Astrocyte of the spinal cord (primary cell): ENCODE measurements around the gene TMEM30A.

Experiments used
- DNase-seq: peaks from one replicate; pipeline ENCODE4 v3.0.0; 2011; ENCODE audit warnings: low read depth, low spot score
- H3K4me3 ChIP-seq: 2 replicates; pipeline ENCODE4 v1.5.1; 2011; ENCODE audit warnings: low read depth, mild to moderate bottlenecking, low read length, moderate library complexity
- in situ Hi-C: cut with HindIII; loops from 2 replicates; pipeline ENCODE4 v1.10.0; 2017; ENCODE audit warnings: low sequenced_read_pairs
- TF ChIP-seq, protein P1 (sequence below): IDR thresholded peaks from 2 replicates; pipeline ENCODE4 v1.5.1; 2012; ENCODE audit warnings: low read depth, mild to moderate bottlenecking, low read length, inconsistent platforms

TMEM30A gene

GRCh38 chr6:75204217-75204958, 80.2 kb downstream of the TMEM30A start:
- peak; percentile 95 for DNase-seq
- H3K4me3 ChIP-seq: peak overlapping the region; percentile 90
- in situ Hi-C loops: no loop called here
- TF ChIP-seq, protein P1, sequence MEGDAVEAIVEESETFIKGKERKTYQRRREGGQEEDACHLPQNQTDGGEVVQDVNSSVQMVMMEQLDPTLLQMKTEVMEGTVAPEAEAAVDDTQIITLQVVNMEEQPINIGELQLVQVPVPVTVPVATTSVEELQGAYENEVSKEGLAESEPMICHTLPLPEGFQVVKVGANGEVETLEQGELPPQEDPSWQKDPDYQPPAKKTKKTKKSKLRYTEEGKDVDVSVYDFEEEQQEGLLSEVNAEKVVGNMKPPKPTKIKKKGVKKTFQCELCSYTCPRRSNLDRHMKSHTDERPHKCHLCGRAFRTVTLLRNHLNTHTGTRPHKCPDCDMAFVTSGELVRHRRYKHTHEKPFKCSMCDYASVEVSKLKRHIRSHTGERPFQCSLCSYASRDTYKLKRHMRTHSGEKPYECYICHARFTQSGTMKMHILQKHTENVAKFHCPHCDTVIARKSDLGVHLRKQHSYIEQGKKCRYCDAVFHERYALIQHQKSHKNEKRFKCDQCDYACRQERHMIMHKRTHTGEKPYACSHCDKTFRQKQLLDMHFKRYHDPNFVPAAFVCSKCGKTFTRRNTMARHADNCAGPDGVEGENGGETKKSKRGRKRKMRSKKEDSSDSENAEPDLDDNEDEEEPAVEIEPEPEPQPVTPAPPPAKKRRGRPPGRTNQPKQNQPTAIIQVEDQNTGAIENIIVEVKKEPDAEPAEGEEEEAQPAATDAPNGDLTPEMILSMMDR: peak; percentile 79

DNA sequence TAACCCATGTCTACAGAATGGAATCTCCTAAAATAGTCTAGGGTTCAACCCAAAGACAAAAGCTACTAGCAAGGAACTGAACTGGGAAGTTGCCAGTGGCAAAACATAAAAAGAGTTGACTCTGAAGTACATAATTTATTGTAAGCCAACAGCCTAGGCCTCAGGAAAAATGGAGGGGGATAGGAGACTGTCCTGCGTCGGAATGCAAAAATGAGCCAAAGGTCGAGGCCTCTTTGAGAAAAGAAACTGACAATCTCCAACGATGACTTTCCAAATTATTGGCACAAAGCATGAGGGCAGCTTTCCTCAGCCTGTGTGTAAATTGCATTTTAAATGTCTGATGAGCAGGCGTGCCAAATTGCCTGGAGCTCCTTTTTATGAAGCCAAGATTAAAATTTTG, 80.9 kb downstream of the TMEM30A start:
- in situ Hi-C loops: no loop called here
- no peak for DNase-seq
- H3K4me3 ChIP-seq: peak overlapping the region; percentile 90
- TF ChIP-seq, protein P1: no peak
